ENCODE measurements around the gene TRMT61B.

Gene TRMT61B

DNA sequence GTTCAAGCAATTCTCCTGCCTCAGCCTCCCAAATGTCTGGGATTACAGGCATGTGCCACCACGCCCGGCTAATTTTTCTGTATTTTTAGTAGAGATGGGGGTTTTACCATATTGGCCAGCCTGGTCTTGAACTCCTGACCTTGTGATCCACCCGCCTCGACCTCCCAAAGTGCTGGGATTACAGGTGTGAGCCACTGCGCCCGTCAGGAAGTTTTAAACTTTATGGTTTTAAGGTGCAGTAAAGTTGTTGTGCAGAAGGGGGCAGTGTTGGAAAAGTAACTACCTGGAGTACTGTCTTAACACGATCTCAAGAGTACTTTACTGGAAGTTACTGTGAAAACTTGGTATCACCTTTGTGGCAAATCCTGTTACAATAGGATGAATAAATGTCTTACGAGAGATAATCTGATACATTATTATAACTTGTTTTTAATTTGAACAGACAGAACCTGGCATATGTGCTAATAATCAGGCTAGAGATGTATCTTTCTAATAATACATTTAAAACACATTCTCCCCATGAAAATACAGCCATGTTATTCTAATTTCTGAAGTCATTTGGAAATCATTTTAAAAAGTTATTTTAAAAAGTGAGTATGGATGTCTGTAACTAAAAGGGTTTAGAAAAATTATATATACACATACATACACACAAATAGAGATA is 48.7 kb downstream of the TRMT61B start (continued):
- TF ChIP-seq, protein P1, sequence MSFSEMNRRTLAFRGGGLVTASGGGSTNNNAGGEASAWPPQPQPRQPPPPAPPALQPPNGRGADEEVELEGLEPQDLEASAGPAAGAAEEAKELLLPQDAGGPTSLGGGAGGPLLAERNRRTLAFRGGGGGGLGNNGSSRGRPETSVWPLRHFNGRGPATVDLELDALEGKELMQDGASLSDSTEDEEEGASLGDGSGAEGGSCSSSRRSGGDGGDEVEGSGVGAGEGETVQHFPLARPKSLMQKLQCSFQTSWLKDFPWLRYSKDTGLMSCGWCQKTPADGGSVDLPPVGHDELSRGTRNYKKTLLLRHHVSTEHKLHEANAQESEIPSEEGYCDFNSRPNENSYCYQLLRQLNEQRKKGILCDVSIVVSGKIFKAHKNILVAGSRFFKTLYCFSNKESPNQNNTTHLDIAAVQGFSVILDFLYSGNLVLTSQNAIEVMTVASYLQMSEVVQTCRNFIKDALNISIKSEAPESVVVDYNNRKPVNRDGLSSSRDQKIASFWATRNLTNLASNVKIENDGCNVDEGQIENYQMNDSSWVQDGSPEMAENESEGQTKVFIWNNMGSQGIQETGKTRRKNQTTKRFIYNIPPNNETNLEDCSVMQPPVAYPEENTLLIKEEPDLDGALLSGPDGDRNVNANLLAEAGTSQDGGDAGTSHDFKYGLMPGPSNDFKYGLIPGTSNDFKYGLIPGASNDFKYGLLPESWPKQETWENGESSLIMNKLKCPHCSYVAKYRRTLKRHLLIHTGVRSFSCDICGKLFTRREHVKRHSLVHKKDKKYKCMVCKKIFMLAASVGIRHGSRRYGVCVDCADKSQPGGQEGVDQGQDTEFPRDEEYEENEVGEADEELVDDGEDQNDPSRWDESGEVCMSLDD (tag by site-specific recombination; IDR thresholded peaks at IDR 0.05): no peak
- no peak for TF ChIP-seq EGR2 (tag by site-specific recombination; IDR thresholded peaks at IDR 0.05; ENCODE audit: low read depth)
- TF ChIP-seq, protein P2, sequence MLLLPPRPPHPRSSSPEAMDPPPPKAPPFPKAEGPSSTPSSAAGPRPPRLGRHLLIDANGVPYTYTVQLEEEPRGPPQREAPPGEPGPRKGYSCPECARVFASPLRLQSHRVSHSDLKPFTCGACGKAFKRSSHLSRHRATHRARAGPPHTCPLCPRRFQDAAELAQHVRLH (tag by site-specific recombination; IDR thresholded peaks at IDR 0.05): peak; percentile 66; the same call in 1 of the 2 replicates
- no peak for TF ChIP-seq ZNF221 (tag by site-specific recombination; IDR thresholded peaks at IDR 0.05; ENCODE audit: borderline replicate concordance)
- TF ChIP-seq, protein P3, sequence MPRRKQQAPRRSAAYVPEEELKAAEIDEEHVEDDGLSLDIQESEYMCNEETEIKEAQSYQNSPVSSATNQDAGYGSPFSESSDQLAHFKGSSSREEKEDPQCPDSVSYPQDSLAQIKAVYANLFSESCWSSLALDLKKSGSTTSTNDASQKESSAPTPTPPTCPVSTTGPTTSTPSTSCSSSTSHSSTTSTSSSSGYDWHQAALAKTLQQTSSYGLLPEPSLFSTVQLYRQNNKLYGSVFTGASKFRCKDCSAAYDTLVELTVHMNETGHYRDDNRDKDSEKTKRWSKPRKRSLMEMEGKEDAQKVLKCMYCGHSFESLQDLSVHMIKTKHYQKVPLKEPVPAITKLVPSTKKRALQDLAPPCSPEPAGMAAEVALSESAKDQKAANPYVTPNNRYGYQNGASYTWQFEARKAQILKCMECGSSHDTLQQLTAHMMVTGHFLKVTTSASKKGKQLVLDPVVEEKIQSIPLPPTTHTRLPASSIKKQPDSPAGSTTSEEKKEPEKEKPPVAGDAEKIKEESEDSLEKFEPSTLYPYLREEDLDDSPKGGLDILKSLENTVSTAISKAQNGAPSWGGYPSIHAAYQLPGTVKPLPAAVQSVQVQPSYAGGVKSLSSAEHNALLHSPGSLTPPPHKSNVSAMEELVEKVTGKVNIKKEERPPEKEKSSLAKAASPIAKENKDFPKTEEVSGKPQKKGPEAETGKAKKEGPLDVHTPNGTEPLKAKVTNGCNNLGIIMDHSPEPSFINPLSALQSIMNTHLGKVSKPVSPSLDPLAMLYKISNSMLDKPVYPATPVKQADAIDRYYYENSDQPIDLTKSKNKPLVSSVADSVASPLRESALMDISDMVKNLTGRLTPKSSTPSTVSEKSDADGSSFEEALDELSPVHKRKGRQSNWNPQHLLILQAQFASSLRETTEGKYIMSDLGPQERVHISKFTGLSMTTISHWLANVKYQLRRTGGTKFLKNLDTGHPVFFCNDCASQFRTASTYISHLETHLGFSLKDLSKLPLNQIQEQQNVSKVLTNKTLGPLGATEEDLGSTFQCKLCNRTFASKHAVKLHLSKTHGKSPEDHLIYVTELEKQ (tag by site-specific recombination; IDR thresholded peaks at IDR 0.05; ENCODE audit: borderline replicate concordance): no peak
- TF ChIP-seq, protein P4, sequence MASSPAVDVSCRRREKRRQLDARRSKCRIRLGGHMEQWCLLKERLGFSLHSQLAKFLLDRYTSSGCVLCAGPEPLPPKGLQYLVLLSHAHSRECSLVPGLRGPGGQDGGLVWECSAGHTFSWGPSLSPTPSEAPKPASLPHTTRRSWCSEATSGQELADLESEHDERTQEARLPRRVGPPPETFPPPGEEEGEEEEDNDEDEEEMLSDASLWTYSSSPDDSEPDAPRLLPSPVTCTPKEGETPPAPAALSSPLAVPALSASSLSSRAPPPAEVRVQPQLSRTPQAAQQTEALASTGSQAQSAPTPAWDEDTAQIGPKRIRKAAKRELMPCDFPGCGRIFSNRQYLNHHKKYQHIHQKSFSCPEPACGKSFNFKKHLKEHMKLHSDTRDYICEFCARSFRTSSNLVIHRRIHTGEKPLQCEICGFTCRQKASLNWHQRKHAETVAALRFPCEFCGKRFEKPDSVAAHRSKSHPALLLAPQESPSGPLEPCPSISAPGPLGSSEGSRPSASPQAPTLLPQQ (tag by site-specific recombination; IDR thresholded peaks at IDR 0.05): no peak
- peak; percentile 40; the same call in 1 of the 2 replicates for TF ChIP-seq ZEB2 (tag by site-specific recombination; IDR thresholded peaks at IDR 0.05)
- peak; percentile 60 for TF ChIP-seq ZNF654 (tag by site-specific recombination; IDR thresholded peaks at IDR 0.05; ENCODE audit: low read depth)
- no peak for TF ChIP-seq ZNF302 (tag by site-specific recombination; IDR thresholded peaks at IDR 0.05; ENCODE audit: low read depth)

DNA sequence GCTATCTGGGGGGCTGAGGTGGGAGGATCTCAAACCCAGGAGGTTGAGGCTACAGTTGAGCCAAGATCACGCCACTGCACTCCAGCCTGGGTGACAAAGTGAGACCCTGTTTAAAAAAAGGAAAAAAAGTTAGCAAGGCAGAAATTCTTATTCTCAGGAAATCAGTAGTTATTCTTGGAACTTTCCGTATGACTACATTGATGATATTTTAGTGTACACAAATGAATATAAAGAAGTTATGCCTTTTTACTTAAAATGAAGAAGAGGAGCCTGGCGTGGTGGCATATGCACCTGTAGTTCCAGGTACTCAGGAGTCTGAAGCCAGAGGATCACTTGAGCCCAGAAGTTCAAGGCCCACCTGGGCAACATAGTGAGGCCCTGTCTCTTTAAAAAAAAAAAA is 52.1 kb downstream of the TRMT61B start:
- ChIA-PET POLR2A (no interaction called here), CTCF (interaction anchor here (1.2 kb wide), 1 partner anchor 224 kb away, joined by 3 read pairs; no protein-coding TSS in a partner anchor)

More for the DNA sequence above, 52.1 kb downstream of the TRMT61B start:
- H3K27ac ChIP-seq (ENCODE audit: extremely low read depth, low read depth, low read length): no peak overlapping the region
- H3K4me3 ChIP-seq (ENCODE audit: low read depth, low read length): no peak overlapping the region
- no peaks in the 10 kb centered on the region for H3K36me3 ChIP-seq (ENCODE audit: control insufficient read depth in 2 of 2, insufficient read depth in 1 of 2, low read length in 2 of 2)
- H3K4me1 ChIP-seq (ENCODE audit: control insufficient read depth, insufficient read depth, low read length): no peaks in the 10 kb centered on the region
- H3K9me3 ChIP-seq (ENCODE audit: control insufficient read depth, insufficient read depth, low read depth, low read length): no peaks in the 10 kb centered on the region
- TF ChIP-seq ZNF600 (tag by site-specific recombination; IDR thresholded peaks at IDR 0.05): no peak
- TF ChIP-seq, protein P5, sequence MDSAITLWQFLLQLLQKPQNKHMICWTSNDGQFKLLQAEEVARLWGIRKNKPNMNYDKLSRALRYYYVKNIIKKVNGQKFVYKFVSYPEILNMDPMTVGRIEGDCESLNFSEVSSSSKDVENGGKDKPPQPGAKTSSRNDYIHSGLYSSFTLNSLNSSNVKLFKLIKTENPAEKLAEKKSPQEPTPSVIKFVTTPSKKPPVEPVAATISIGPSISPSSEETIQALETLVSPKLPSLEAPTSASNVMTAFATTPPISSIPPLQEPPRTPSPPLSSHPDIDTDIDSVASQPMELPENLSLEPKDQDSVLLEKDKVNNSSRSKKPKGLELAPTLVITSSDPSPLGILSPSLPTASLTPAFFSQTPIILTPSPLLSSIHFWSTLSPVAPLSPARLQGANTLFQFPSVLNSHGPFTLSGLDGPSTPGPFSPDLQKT (IDR thresholded peaks at IDR 0.05; ENCODE audit: borderline replicate concordance, low read depth, low read length): no peak

All from HEK293 (cell line).